HepG2 (cell line): ENCODE measurements around the gene THAP5.

Experiments used
- E2F1 ChIP-seq: sonication (generic); formaldehyde crosslinking; IDR thresholded peaks from 2 replicates; pipeline ENCODE4 v1.5.0; 2020; ENCODE audit warnings: missing genetic modification reagents
- POLR2A ChIP-seq, 2 experiments: IDR thresholded peaks; 2 replicates each; pipeline ENCODE4 v1.6.1; 2011; ENCODE audit warnings: low read depth in 2 of 2, low read length in 2 of 2, mild to moderate bottlenecking in 1 of 2, moderate library complexity in 1 of 2; ENCODE audit not compliant: insufficient read depth in 1 of 2

- TF ChIP-seq POLR2A (IDR thresholded peaks at IDR 0.05; ENCODE audit: insufficient read depth in 1 of 2, low read depth in 2 of 2, low read length in 2 of 2) (no peak), E2F1 (CRISPR knock-in tag) (no peak)
Observed at GRCh38 chr7:108592646-108593201, 23.2 kb upstream of the THAP5 start.
